ENCODE data around the gene MAGEA9B.

DNA sequence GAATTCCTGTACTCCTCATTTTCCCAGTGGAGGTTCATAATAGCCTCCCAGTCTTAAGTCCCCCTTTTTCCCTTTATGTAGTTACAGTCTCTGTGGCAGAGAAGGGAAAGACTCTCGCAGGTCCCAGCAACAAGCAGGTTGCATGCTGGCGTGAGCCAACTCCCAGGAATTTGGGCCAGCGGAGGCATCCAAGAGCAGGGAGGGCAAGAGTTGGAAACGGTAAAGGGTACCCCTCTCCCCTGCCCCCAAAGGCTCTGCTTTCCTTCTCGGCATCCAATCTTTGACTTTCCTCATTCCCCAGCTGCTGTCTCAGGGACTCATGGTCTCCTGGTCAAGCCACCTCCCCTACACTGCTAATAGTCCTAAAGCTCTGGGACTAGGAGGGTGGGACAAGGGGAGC is 23.3 kb upstream of the MAGEA9B start:
- no peak for TF ChIP-seq REST (IDR thresholded peaks at IDR 0.05; ENCODE audit: low read depth, low read length)
- no peak for TF ChIP-seq MXI1 (IDR thresholded peaks at IDR 0.05; ENCODE audit: low read depth, low read length)
- no peak for TF ChIP-seq MYC (IDR thresholded peaks at IDR 0.05; ENCODE audit: insufficient read depth, insufficient read length, insufficient replicate concordance, low read length, severe bottlenecking)
- TF ChIP-seq MTA2 (IDR thresholded peaks at IDR 0.05; ENCODE audit: low read depth) = no peak
- TF ChIP-seq YY1 (IDR thresholded peaks at IDR 0.05; ENCODE audit: low read depth, low read length) = no peak
